HFFc6 (cell line): ENCODE results near the gene NLGN1. TPM values are rescaled to one million over a fixed set of nuclear protein-coding genes. Genes with fewer than 3 reads are reported as not detected.
A peak's percentile ranks its signal among the peaks of the same experiment; 100 is the strongest.

ENCODE experiments used
- DNase-seq: peaks from one replicate; pipeline ENCODE4 v3.0.0-alpha.2; 2018
- H3K27ac Mint-ChIP-seq: 2 replicates; pipeline ENCODE4 v1.8.0; 2020; ENCODE audit warnings: mild to moderate bottlenecking, mixed read lengths
- H3K27me3 Mint-ChIP-seq: 2 replicates; pipeline ENCODE4 v1.8.0; 2021; ENCODE audit warnings: mild to moderate bottlenecking, moderate library complexity, mixed read lengths; ENCODE audit not compliant: insufficient read depth
- H3K36me3 Mint-ChIP-seq: 2 replicates; pipeline ENCODE4 v1.8.0; 2021; ENCODE audit warnings: low read depth, mixed read lengths
- H3K4me1 Mint-ChIP-seq: 2 replicates; pipeline ENCODE4 v1.8.0; 2020; ENCODE audit warnings: low read depth, mixed read lengths
- H3K4me3 Mint-ChIP-seq: 2 replicates; pipeline ENCODE4 v1.8.0; 2020; ENCODE audit warnings: mild to moderate bottlenecking, moderate library complexity, mixed read lengths
- H3K9me3 Mint-ChIP-seq: 2 replicates; pipeline ENCODE4 v1.8.0; 2020; ENCODE audit warnings: mild to moderate bottlenecking, mixed read lengths
- CTCF ChIP-seq: fragments of 200-600 bp; sonication (generic); IDR thresholded peaks from 2 replicates; pipeline ENCODE4 v1.5.0; 2021; ENCODE audit warnings: antibody characterized with exemption, mild to moderate bottlenecking
- total RNA-seq, 6 experiments: library from RNA; stranded (reverse); fragmentation: NEBNext Ultra II Directional; extraction: Animal tissue kit (Norgen Biotek cat#: 25700); gene quantifications; 2 replicates in 1 of 6; 3 replicates in 5 of 6; pipeline ENCODE4 v1.2.3, GENCODE V29; 2021

The NLGN1 gene
- total RNA-seq, 6 experiments from 2014 or later: 10.0 to 17.2 (median 15.7) TPM

GRCh38 chr3:173733029-173733652, 335.6 kb downstream of the NLGN1 start:
- peak; percentile 64 for DNase-seq
- TF ChIP-seq CTCF: peak; percentile 86
- H3K27ac Mint-ChIP-seq: peak overlapping the region; percentile 71
- H3K4me1 Mint-ChIP-seq: peaks cover 63% of the 10 kb centered on the region
- H3K36me3 Mint-ChIP-seq: peaks cover 2% of the 10 kb centered on the region
- H3K4me3 Mint-ChIP-seq: no peak overlapping the region
- H3K9me3 Mint-ChIP-seq: no peaks in the 10 kb centered on the region
- no peaks in the 10 kb centered on the region for H3K27me3 Mint-ChIP-seq

GRCh38 chr3:173734473-173734872, 336.9 kb downstream of the NLGN1 start:
- peaks cover 76% of the 10 kb centered on the region for H3K4me1 Mint-ChIP-seq
- TF ChIP-seq CTCF: no peak
- no peak overlapping the region for H3K4me3 Mint-ChIP-seq
- no peaks in the 10 kb centered on the region for H3K9me3 Mint-ChIP-seq
- no peak for DNase-seq
- peak overlapping the region; percentile 66 for H3K27ac Mint-ChIP-seq
- H3K36me3 Mint-ChIP-seq: peaks cover 11% of the 10 kb centered on the region
- H3K27me3 Mint-ChIP-seq: no peaks in the 10 kb centered on the region

- peak overlapping the region; percentile 66 for H3K27ac Mint-ChIP-seq
- TF ChIP-seq CTCF: no peak
- H3K27me3 Mint-ChIP-seq: no peaks in the 10 kb centered on the region
- no peak for DNase-seq
- peaks cover 11% of the 10 kb centered on the region for H3K36me3 Mint-ChIP-seq
- peaks cover 80% of the 10 kb centered on the region for H3K4me1 Mint-ChIP-seq
- no peaks in the 10 kb centered on the region for H3K9me3 Mint-ChIP-seq
- H3K4me3 Mint-ChIP-seq: no peak overlapping the region
These were observed 337.4 kb downstream of the NLGN1 start for GRCh38 chr3:173734895-173735294.

- no peaks in the 10 kb centered on the region for H3K27me3 Mint-ChIP-seq
- peaks cover 90% of the 10 kb centered on the region for H3K4me1 Mint-ChIP-seq
- no peak for TF ChIP-seq CTCF
- H3K9me3 Mint-ChIP-seq: peaks cover 4% of the 10 kb centered on the region; the same call in 1 of the 2 replicates
- DNase-seq: no peak
- H3K27ac Mint-ChIP-seq: peak overlapping the region; percentile 66
- H3K36me3 Mint-ChIP-seq: peaks cover 17% of the 10 kb centered on the region
- H3K4me3 Mint-ChIP-seq: no peak overlapping the region
These were observed 338.3 kb downstream of the NLGN1 start for GRCh38 chr3:173735841-173736240.

- Mint-ChIP-seq H3K4me1 (peaks cover 93% of the 10 kb centered on the region), H3K36me3 (peaks cover 17% of the 10 kb centered on the region), H3K9me3 (peaks cover 4% of the 10 kb centered on the region; the same call in 1 of the 2 replicates), H3K4me3 (no peak overlapping the region), H3K27ac (peak overlapping the region; percentile 27; the same call in 1 of the 2 replicates), H3K27me3 (peaks cover 3% of the 10 kb centered on the region)
- no peak for TF ChIP-seq CTCF
- DNase-seq: no peak
These were observed 339.7 kb downstream of the NLGN1 start for GRCh38 chr3:173737167-173737808.
